Activated naive CD4-positive, alpha-beta T cell (primary cell): ENCODE measurements around the gene THBS4.

Source experiments
- DNase-seq, 4 experiments: peaks; one replicate each; lab custom pipeline; 2025; lab: John Stamatoyannopoulos, UW

The THBS4 gene

GRCh38 chr5:80048084-80048780 is 13.1 kb downstream of the THBS4 start:
- DNase-seq = no peak

- no peak for DNase-seq
These were observed 17.3 kb downstream of the THBS4 start for GRCh38 chr5:80052464-80052863.

- no peak for DNase-seq
These were observed 19.5 kb downstream of the THBS4 start for GRCh38 chr5:80054682-80055081.

GRCh38 chr5:80055491-80056170 is 20.5 kb downstream of the THBS4 start:
- DNase-seq = no peak

GRCh38 chr5:80057099-80057498 is 22.0 kb downstream of the THBS4 start:
- no peak for DNase-seq

- no peak for DNase-seq
These were observed 22.8 kb downstream of the THBS4 start for GRCh38 chr5:80057921-80058320.

GRCh38 chr5:80059354-80059980 is 24.3 kb downstream of the THBS4 start:
- no peak for DNase-seq

- DNase-seq = no peak
These were observed 25.8 kb downstream of the THBS4 start for GRCh38 chr5:80060966-80061365.

GRCh38 chr5:80061547-80061946 is 26.4 kb downstream of the THBS4 start:
- no peak for DNase-seq

GRCh38 chr5:80064124-80064523 is 29.0 kb downstream of the THBS4 start:
- DNase-seq = no peak

- DNase-seq = no peak
These were observed 31.9 kb downstream of the THBS4 start for GRCh38 chr5:80067016-80067415.

GRCh38 chr5:80067531-80068245 is 32.5 kb downstream of the THBS4 start:
- DNase-seq = no peak

- DNase-seq = no peak
These were observed 33.1 kb downstream of the THBS4 start for GRCh38 chr5:80068246-80068636.

- no peak for DNase-seq
These were observed 33.6 kb downstream of the THBS4 start for GRCh38 chr5:80068775-80069174.

- no peak for DNase-seq
These were observed 34.2 kb downstream of the THBS4 start for GRCh38 chr5:80069251-80069800.

GRCh38 chr5:80069918-80070318 is 34.8 kb downstream of the THBS4 start:
- DNase-seq = no peak

- DNase-seq = no peak
These were observed 35.3 kb downstream of the THBS4 start for GRCh38 chr5:80070338-80071056.

GRCh38 chr5:80071510-80072021 is 36.4 kb downstream of the THBS4 start:
- DNase-seq = no peak

GRCh38 chr5:80072103-80073073 is 37.2 kb downstream of the THBS4 start:
- no peak for DNase-seq
